ENCODE results near the gene IGFBP4. TPM values are rescaled to one million over a fixed set of nuclear protein-coding genes. Genes with fewer than 3 reads are reported as not detected.
A peak's percentile ranks its signal among the peaks of the same experiment; 100 is the strongest.

The IGFBP4 gene
- total and polyA plus RNA-seq, 12 donors: 65.1 to 301 (median 128) TPM

GRCh38 chr17:40460968-40461731 lies 17.9 kb downstream of the IGFBP4 start:
- DNase-seq (no peak), ATAC-seq (peak in 4 of 8 donors; percentile 1 to 14 (median 10))
- peaks cover 0 to 28% (median 11%) of the 10 kb centered on the region in 9 donors for H3K36me3 ChIP-seq
- H3K4me1 ChIP-seq: peaks cover 29 to 75% (median 50%) of the 10 kb centered on the region in 9 donors
- no peaks in the 10 kb centered on the region for H3K27me3 ChIP-seq
- intact Hi-C loops (cut with DNase I): no loop called here
- WGBS, 2 donors: 57 to 68% methylated on average over 9 of the region's 9 CpGs
- no peak overlapping the region for H3K4me3 ChIP-seq
- TF ChIP-seq CTCF (IDR thresholded peaks at IDR 0.05): no peak
- peak overlapping the region in 7 of 10 donors; percentile 34 to 73 (median 54) for H3K27ac ChIP-seq
- no peaks in the 10 kb centered on the region for H3K9me3 ChIP-seq

- no peak overlapping the region for H3K4me3 ChIP-seq
- peaks cover 0 to 21% (median 6%) of the 10 kb centered on the region in 9 donors for H3K36me3 ChIP-seq
- intact Hi-C loops (cut with DNase I): no loop called here
- no peak for DNase-seq
- H3K27ac ChIP-seq: peak overlapping the region in 7 of 10 donors; percentile 34 to 73 (median 56)
- no peaks in the 10 kb centered on the region for H3K27me3 ChIP-seq
- ATAC-seq: peak in 7 of 8 donors; percentile 6 to 12 (median 7)
- peaks cover 23 to 69% (median 44%) of the 10 kb centered on the region in 9 donors for H3K4me1 ChIP-seq
- no peak for TF ChIP-seq CTCF (IDR thresholded peaks at IDR 0.05)
- 56 to 64% methylated on average over 12 of the region's 12 CpGs for WGBS, 2 donors
- H3K9me3 ChIP-seq: no peaks in the 10 kb centered on the region
Observed at GRCh38 chr17:40461732-40462342, 18.6 kb downstream of the IGFBP4 start.

GRCh38 chr17:40462343-40463121 lies 19.3 kb downstream of the IGFBP4 start:
- ATAC-seq (peak; percentile 8 to 29 (median 26)), DNase-seq (no peak)
- Histone ChIP-seq H3K36me3 (peaks cover 0 to 14% (median 0%) of the 10 kb centered on the region in 9 donors), H3K4me3 (no peak overlapping the region), H3K27me3 (peaks cover 0 to 5% (median 0%) of the 10 kb centered on the region in 7 donors), H3K4me1 (peaks cover 16 to 62% (median 37%) of the 10 kb centered on the region in 9 donors), H3K9me3 (no peaks in the 10 kb centered on the region), H3K27ac (peak overlapping the region in 9 of 10 donors; percentile 12 to 73 (median 56))
- WGBS, 2 donors: 38 to 44% methylated on average over 9 of the region's 9 CpGs
- TF ChIP-seq CTCF (IDR thresholded peaks at IDR 0.05): no peak
- intact Hi-C loops (cut with DNase I): no loop called here

DNA sequence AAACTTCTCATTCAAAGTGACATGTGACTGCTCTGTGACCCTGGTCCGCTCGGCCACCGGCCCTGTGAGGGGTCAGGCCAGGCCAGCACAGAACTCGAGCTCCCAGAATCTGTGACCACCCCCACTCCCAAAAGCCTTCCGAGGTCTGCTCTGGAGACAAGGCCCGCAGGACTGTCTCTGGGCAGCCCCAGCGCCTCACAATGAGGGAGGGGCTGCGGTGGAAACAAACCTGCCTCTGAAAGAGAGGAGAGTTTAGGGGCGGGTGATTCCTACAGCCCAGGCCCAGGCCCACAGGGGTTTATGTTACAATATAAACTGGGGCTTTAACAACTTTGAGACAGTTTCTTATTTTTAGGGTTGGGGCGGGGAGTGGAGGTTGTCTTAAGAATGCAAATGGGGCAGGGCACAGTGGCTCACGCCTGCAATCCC lies 19.9 kb downstream of the IGFBP4 start:
- H3K4me3 ChIP-seq: no peak overlapping the region
- peaks cover 0 to 8% (median 0%) of the 10 kb centered on the region in 9 donors for H3K36me3 ChIP-seq
- H3K4me1 ChIP-seq: peaks cover 10 to 56% (median 31%) of the 10 kb centered on the region in 9 donors
- peak overlapping the region in 9 of 10 donors; percentile 12 to 73 (median 56) for H3K27ac ChIP-seq
- DNase-seq (no peak), ATAC-seq (peak in 6 of 8 donors; percentile 3 to 46 (median 17))
- H3K27me3 ChIP-seq: peaks cover 0 to 6% (median 0%) of the 10 kb centered on the region in 7 donors
- no peaks in the 10 kb centered on the region for H3K9me3 ChIP-seq
- intact Hi-C loops (cut with DNase I): no loop called here
- no peak for TF ChIP-seq CTCF (IDR thresholded peaks at IDR 0.05)
- 52 to 54% methylated on average over 11 of the region's 11 CpGs for WGBS, 2 donors
